ENCODE data around the gene GALNT16.
"Not testable (repeated sequence)": the region's sequence is repeated elsewhere in the genome, so short reads cannot be mapped to it uniquely, and the experiment has no call there.

Gene GALNT16

DNA sequence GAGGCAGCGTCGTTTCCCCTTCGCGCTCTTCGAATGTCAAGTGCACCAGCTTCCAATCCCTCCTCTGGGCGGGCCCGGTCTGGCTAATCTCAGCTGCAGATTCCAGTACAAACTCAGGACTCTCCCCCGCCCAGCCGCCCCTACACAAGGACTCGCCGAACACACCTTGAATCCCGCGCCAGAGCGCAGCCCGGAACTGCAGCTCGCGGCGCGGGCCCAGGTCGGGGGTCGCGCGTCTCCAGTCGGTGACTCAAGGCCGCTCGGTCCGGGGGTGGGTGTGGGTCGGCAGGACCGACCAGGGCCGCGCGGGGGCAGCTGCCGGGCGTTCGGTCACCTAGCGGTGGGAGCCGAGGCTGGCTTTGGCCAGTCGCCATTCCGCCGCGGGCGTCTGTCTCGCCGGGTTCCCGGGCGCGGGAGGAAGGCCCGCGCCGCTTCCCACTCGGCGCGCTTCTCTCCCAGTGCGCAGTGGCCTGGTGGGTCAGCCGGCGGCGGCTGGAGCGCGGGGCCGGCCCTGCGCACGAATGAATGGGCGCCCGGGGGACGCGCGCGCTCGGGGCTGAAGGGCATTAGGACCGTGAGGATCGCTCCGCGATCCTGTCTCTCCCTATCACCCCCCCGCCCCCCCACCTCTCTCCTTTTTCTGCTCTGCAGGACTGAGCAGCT, at the start of gene GALNT16:
Gene GALNT16, plus strand, starts transcription at position 632 of the 663 bp plus-strand sequence. CDS start 133 bp downstream, outside the sequence.
- no peaks in the 10 kb centered on the region for H3K36me3 ChIP-seq (ENCODE audit: control insufficient read depth, insufficient read depth, low read length)
- H3K4me1 ChIP-seq (ENCODE audit: control insufficient read depth, insufficient read depth, low read length): peaks cover 15% of the 10 kb centered on the region
- H3K27me3 ChIP-seq (ENCODE audit: control insufficient read depth, insufficient read depth, low read length): peaks cover 59% of the 10 kb centered on the region
- H3K9ac ChIP-seq (ENCODE audit: low read length): peak within 1 kb of the TSS; percentile 47
- H3K9me3 ChIP-seq (ENCODE audit: control insufficient read depth, low read length): no peaks in the 10 kb centered on the region
- no peak within 1 kb of the TSS for H3K4me3 ChIP-seq (ENCODE audit: low read length)

DNA sequence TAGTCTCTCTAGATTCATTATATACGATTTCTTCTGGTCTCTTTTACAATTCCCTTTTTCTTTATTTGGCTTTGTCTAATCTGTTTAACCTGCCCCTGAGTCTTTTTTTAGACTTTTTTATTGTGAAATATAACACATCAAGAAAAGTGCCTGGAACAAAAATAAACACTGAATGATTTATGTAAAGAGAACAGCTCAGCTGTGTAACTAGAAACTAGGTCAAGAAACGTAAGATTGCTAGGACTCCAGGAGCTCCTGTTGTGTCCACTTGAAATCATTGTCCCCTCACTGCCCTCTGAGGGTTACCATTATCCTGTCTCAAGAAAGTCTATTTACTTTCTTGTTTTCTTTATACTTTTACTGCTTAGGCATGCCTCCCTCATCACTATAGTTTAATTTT, 45.6 kb upstream of the GALNT16 start:
- H3K4me3 ChIP-seq (ENCODE audit: low read length): no peak overlapping the region
- no peak overlapping the region for H3K9ac ChIP-seq (ENCODE audit: low read length)
- no peaks in the 10 kb centered on the region for H3K9me3 ChIP-seq (ENCODE audit: control insufficient read depth, low read length)
- H3K27me3 ChIP-seq (ENCODE audit: control insufficient read depth, insufficient read depth, low read length): no peaks in the 10 kb centered on the region
- no peaks in the 10 kb centered on the region for H3K4me1 ChIP-seq (ENCODE audit: control insufficient read depth, insufficient read depth, low read length)
- no peaks in the 10 kb centered on the region for H3K36me3 ChIP-seq (ENCODE audit: control insufficient read depth, insufficient read depth, low read length)

- not testable (repeated sequence) for H3K9ac ChIP-seq (ENCODE audit: low read length); H3K36me3 ChIP-seq (ENCODE audit: control insufficient read depth, insufficient read depth, low read length); H3K4me3 ChIP-seq (ENCODE audit: low read length)
Measured at GRCh38 chr14:69217663-69218062, 42.3 kb upstream of the GALNT16 start.

GRCh38 chr14:69224946-69225345, 35.0 kb upstream of the GALNT16 start:
- H3K36me3 ChIP-seq (ENCODE audit: control insufficient read depth, insufficient read depth, low read length): no peaks in the 10 kb centered on the region
- no peaks in the 10 kb centered on the region for H3K9me3 ChIP-seq (ENCODE audit: control insufficient read depth, low read length)
- no peak overlapping the region for H3K9ac ChIP-seq (ENCODE audit: low read length)
- no peaks in the 10 kb centered on the region for H3K27me3 ChIP-seq (ENCODE audit: control insufficient read depth, insufficient read depth, low read length)
- no peaks in the 10 kb centered on the region for H3K4me1 ChIP-seq (ENCODE audit: control insufficient read depth, insufficient read depth, low read length)
- no peak overlapping the region for H3K4me3 ChIP-seq (ENCODE audit: low read length)

More at GRCh38 chr14:69217663-69218062, 42.3 kb upstream of the GALNT16 start:
- not testable (repeated sequence) for H3K27me3 ChIP-seq (ENCODE audit: control insufficient read depth, insufficient read depth, low read length); H3K4me1 ChIP-seq (ENCODE audit: control insufficient read depth, insufficient read depth, low read length); H3K9me3 ChIP-seq (ENCODE audit: control insufficient read depth, low read length)

DNA sequence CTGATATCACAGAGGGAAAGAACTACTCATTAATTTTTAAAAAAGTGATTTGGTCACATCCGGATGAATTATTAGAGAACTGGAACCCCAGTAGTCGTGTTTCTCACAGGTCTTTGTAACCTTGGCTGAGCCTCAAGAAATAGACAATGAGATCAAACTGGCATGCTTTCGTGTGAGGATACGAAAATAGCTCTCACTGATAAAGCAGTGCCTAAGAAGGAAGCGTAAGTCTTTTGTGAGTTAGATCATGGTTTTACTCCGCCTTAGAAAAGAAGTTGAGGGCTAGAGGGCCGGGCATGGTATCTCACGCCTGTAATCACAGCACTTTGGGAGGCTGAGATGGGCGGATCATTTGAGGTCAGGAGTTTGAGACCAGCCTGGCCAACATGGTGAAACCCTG, 33.8 kb upstream of the GALNT16 start:
- Histone ChIP-seq H3K9ac (ENCODE audit: low read length) (no peak overlapping the region), H3K4me1 (ENCODE audit: control insufficient read depth, insufficient read depth, low read length) (no peaks in the 10 kb centered on the region), H3K4me3 (ENCODE audit: low read length) (no peak overlapping the region), H3K9me3 (ENCODE audit: control insufficient read depth, low read length) (no peaks in the 10 kb centered on the region), H3K27me3 (ENCODE audit: control insufficient read depth, insufficient read depth, low read length) (no peaks in the 10 kb centered on the region), H3K36me3 (ENCODE audit: control insufficient read depth, insufficient read depth, low read length) (no peaks in the 10 kb centered on the region)

GRCh38 chr14:69226736-69227135, 33.2 kb upstream of the GALNT16 start:
- Histone ChIP-seq H3K9ac (ENCODE audit: low read length) (no peak overlapping the region), H3K27me3 (ENCODE audit: control insufficient read depth, insufficient read depth, low read length) (no peaks in the 10 kb centered on the region), H3K36me3 (ENCODE audit: control insufficient read depth, insufficient read depth, low read length) (no peaks in the 10 kb centered on the region), H3K4me1 (ENCODE audit: control insufficient read depth, insufficient read depth, low read length) (no peaks in the 10 kb centered on the region), H3K4me3 (ENCODE audit: low read length) (no peak overlapping the region), H3K9me3 (ENCODE audit: control insufficient read depth, low read length) (no peaks in the 10 kb centered on the region)

GRCh38 chr14:69231486-69231885, 28.5 kb upstream of the GALNT16 start:
- H3K36me3 ChIP-seq (ENCODE audit: control insufficient read depth, insufficient read depth, low read length): no peaks in the 10 kb centered on the region
- H3K4me3 ChIP-seq (ENCODE audit: low read length): no peak overlapping the region
- no peaks in the 10 kb centered on the region for H3K4me1 ChIP-seq (ENCODE audit: control insufficient read depth, insufficient read depth, low read length)
- H3K9ac ChIP-seq (ENCODE audit: low read length): no peak overlapping the region
- no peaks in the 10 kb centered on the region for H3K9me3 ChIP-seq (ENCODE audit: control insufficient read depth, low read length)
- H3K27me3 ChIP-seq (ENCODE audit: control insufficient read depth, insufficient read depth, low read length): no peaks in the 10 kb centered on the region

DNA sequence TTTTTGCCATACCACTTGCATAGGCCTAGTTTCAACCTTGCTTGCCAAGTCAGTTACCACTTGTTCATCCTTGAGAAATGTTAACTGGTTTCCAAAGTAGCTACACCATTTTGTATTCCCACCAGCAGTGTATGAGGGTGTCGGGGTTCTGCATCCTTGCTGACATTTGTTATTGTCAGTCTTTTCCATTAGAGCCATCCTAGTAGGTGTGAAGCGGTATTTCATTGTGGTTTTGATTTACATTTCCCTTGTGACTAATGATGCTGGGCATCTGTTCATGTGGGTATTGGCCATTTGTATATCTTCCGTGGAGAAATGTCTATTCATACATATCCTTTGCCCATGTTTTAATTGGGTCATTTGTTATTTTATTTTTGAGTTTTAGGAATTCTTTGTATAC, 27.6 kb upstream of the GALNT16 start:
- Histone ChIP-seq H3K36me3 (ENCODE audit: control insufficient read depth, insufficient read depth, low read length) (no peaks in the 10 kb centered on the region), H3K4me3 (ENCODE audit: low read length) (no peak overlapping the region), H3K4me1 (ENCODE audit: control insufficient read depth, insufficient read depth, low read length) (no peaks in the 10 kb centered on the region), H3K27me3 (ENCODE audit: control insufficient read depth, insufficient read depth, low read length) (no peaks in the 10 kb centered on the region), H3K9ac (ENCODE audit: low read length) (no peak overlapping the region), H3K9me3 (ENCODE audit: control insufficient read depth, low read length) (no peaks in the 10 kb centered on the region)

- Histone ChIP-seq H3K4me3 (ENCODE audit: low read length) (no peak overlapping the region), H3K36me3 (ENCODE audit: control insufficient read depth, insufficient read depth, low read length) (no peaks in the 10 kb centered on the region), H3K4me1 (ENCODE audit: control insufficient read depth, insufficient read depth, low read length) (no peaks in the 10 kb centered on the region), H3K9me3 (ENCODE audit: control insufficient read depth, low read length) (no peaks in the 10 kb centered on the region), H3K9ac (ENCODE audit: low read length) (no peak overlapping the region), H3K27me3 (ENCODE audit: control insufficient read depth, insufficient read depth, low read length) (no peaks in the 10 kb centered on the region)
Measured at GRCh38 chr14:69234106-69234505, 25.9 kb upstream of the GALNT16 start.

- no peak overlapping the region for H3K9ac ChIP-seq (ENCODE audit: low read length)
- H3K36me3 ChIP-seq (ENCODE audit: control insufficient read depth, insufficient read depth, low read length): no peaks in the 10 kb centered on the region
- H3K4me1 ChIP-seq (ENCODE audit: control insufficient read depth, insufficient read depth, low read length): no peaks in the 10 kb centered on the region
- no peaks in the 10 kb centered on the region for H3K9me3 ChIP-seq (ENCODE audit: control insufficient read depth, low read length)
- H3K4me3 ChIP-seq (ENCODE audit: low read length): no peak overlapping the region
- H3K27me3 ChIP-seq (ENCODE audit: control insufficient read depth, insufficient read depth, low read length): no peaks in the 10 kb centered on the region
Measured at GRCh38 chr14:69235708-69236107, 24.2 kb upstream of the GALNT16 start.

DNA sequence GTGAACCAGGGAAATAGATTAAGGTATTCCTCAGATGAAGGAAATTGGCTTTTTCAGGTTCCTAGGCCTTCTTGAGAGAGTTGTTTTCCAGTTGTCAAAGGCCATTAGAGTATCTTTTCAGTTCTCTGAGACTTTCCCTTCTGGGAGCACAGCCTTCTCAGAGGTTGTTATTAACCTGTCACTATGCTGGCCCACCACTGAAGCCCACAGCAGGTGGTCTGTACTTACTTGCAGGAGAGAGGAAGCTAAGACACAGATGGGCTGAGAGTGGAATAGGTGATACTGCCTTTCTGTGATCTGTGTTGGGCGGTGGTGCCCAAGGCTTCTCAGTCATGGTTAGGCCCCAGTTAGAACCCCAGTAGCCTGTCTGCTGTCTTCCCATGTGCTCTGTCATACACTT, 22.8 kb upstream of the GALNT16 start:
- Histone ChIP-seq H3K36me3 (ENCODE audit: control insufficient read depth, insufficient read depth, low read length) (no peaks in the 10 kb centered on the region), H3K9me3 (ENCODE audit: control insufficient read depth, low read length) (no peaks in the 10 kb centered on the region), H3K4me3 (ENCODE audit: low read length) (no peak overlapping the region), H3K27me3 (ENCODE audit: control insufficient read depth, insufficient read depth, low read length) (no peaks in the 10 kb centered on the region), H3K9ac (ENCODE audit: low read length) (no peak overlapping the region), H3K4me1 (ENCODE audit: control insufficient read depth, insufficient read depth, low read length) (peaks cover 4% of the 10 kb centered on the region)

DNA sequence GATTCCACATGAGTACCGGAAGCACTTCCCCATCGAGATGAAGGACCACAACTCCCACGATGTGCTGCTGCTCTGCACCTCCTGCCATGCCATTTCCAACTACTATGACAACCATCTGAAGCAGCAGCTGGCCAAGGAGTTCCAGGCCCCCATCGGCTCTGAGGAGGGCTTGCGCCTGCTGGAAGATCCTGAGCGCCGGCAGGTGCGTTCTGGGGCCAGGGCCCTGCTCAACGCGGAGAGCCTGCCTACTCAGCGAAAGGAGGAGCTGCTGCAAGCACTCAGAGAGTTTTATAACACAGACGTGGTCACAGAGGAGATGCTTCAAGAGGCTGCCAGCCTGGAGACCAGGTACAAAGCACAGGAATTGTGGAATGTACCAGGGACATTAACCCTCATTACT, 22.4 kb upstream of the GALNT16 start:
- H3K9ac ChIP-seq (ENCODE audit: low read length): no peak overlapping the region
- no peak overlapping the region for H3K4me3 ChIP-seq (ENCODE audit: low read length)
- no peaks in the 10 kb centered on the region for H3K36me3 ChIP-seq (ENCODE audit: control insufficient read depth, insufficient read depth, low read length)
- H3K4me1 ChIP-seq (ENCODE audit: control insufficient read depth, insufficient read depth, low read length): peaks cover 8% of the 10 kb centered on the region
- H3K9me3 ChIP-seq (ENCODE audit: control insufficient read depth, low read length): no peaks in the 10 kb centered on the region
- no peaks in the 10 kb centered on the region for H3K27me3 ChIP-seq (ENCODE audit: control insufficient read depth, insufficient read depth, low read length)

DNA sequence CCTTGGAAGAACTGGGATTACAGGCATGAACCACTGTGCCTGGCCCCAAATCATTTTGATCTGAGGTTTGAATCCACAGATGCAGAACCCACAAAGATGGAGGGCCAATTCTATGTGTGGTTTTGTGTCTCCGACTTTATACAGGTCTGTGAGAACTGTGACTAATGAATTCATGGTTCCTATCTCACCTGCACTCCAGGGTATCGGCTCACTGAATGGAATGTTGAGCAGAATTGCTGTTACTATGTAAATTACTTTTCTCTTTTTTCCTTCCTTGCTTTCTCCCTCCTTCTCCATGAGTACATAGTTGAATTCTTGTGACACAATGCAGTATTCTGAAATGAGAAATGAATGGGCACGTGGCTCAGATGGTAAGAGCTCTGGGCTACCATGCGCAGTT, 21.1 kb upstream of the GALNT16 start:
- no peak overlapping the region for H3K4me3 ChIP-seq (ENCODE audit: low read length)
- H3K27me3 ChIP-seq (ENCODE audit: control insufficient read depth, insufficient read depth, low read length): no peaks in the 10 kb centered on the region
- H3K4me1 ChIP-seq (ENCODE audit: control insufficient read depth, insufficient read depth, low read length): peaks cover 11% of the 10 kb centered on the region
- H3K9me3 ChIP-seq (ENCODE audit: control insufficient read depth, low read length): no peaks in the 10 kb centered on the region
- no peak overlapping the region for H3K9ac ChIP-seq (ENCODE audit: low read length)
- H3K36me3 ChIP-seq (ENCODE audit: control insufficient read depth, insufficient read depth, low read length): no peaks in the 10 kb centered on the region

All from mucosa of stomach (tissue), 1 donor.